K562 (cell line): ENCODE results near the gene SLC1A5. TPM values are rescaled to one million over a fixed set of nuclear protein-coding genes. Genes with fewer than 3 reads are reported as not detected.

ENCODE experiments used
- COPS2 ChIP-seq: fragments of 450-650 bp; conservative IDR thresholded peaks from 2 replicates; pipeline ENCODE4 v1.6.1; 2016; ENCODE audit warnings: mild to moderate bottlenecking, moderate library complexity
- ESRRA ChIP-seq: fragments of 450-650 bp; IDR thresholded peaks from 2 replicates; pipeline ENCODE4 v1.6.1; 2014; ENCODE audit warnings: low read depth, mild to moderate bottlenecking, moderate library complexity, borderline replicate concordance
- ETV6 ChIP-seq, 3 experiments: fragments of 150-350 bp in 1 of 3; sonication (generic) in 1 of 3; formaldehyde crosslinking in 1 of 3; IDR thresholded peaks; 2 replicates each; pipeline versions ENCODE4 v1.6.1 to v1.8.0; 2014 to 2022; ENCODE audit warnings: borderline replicate concordance in 2 of 3, low read depth in 2 of 3, antibody characterized with exemption in 1 of 3, low read length in 1 of 3, mild to moderate bottlenecking in 1 of 3, missing genetic modification reagents in 1 of 3
- FOXJ2 ChIP-seq: fragments of 200-800 bp; sonication (Bioruptor generic); IDR thresholded peaks from 2 replicates; pipeline ENCODE4 v1.6.1; 2016; ENCODE audit warnings: missing genetic modification characterization, missing compliant biosample characterization
- HDAC1 ChIP-seq, 2 experiments: fragments of 450-650 bp; IDR thresholded peaks; 2 replicates each; pipeline ENCODE4 v1.6.1; 2016 to 2017; ENCODE audit warnings: inconsistent platforms in 1 of 2, mild to moderate bottlenecking in 1 of 2, moderate library complexity in 1 of 2
- KLF6 ChIP-seq: fragments of 250-450 bp; sonication (Bioruptor Pico); IDR thresholded peaks from 2 replicates; pipeline ENCODE4 v1.4.0; 2020; ENCODE audit warnings: mild to moderate bottlenecking, moderate library complexity, borderline replicate concordance
- MBD2 ChIP-seq: sonication (generic); IDR thresholded peaks from 2 replicates; pipeline ENCODE4 v1.6.1; 2016; ENCODE audit warnings: low read depth, borderline replicate concordance
- MEF2A ChIP-seq: IDR thresholded peaks from 2 replicates; pipeline ENCODE4 v1.6.1; 2011; ENCODE audit warnings: low read depth, mild to moderate bottlenecking, low read length, moderate library complexity; ENCODE audit not compliant: control insufficient read depth
- NR4A1 ChIP-seq, 2 experiments: fragments of 250-450 bp in 1 of 2; fragments of 450-650 bp in 1 of 2; sonication (Bioruptor Pico) in 1 of 2; IDR thresholded peaks; 2 replicates each; pipeline versions ENCODE4 v1.4.0 to v1.6.1; 2016 to 2020; ENCODE audit warnings: mild to moderate bottlenecking in 2 of 2, missing compliant biosample characterization in 1 of 2, missing genetic modification characterization in 1 of 2, moderate library complexity in 1 of 2
- RFX7 ChIP-seq: fragments of 250-450 bp; sonication (Bioruptor Pico); IDR thresholded peaks from 2 replicates; pipeline ENCODE4 v1.5.1; 2021; ENCODE audit warnings: mild to moderate bottlenecking
- SMAD1 ChIP-seq: fragments of 150-350 bp; IDR thresholded peaks from 2 replicates; pipeline ENCODE4 v1.6.1; 2014; ENCODE audit warnings: low read length, low read depth; ENCODE audit not compliant: partially characterized antibody
- ZKSCAN3 ChIP-seq: fragments of 250-450 bp; sonication (Bioruptor Pico); IDR thresholded peaks from 2 replicates; pipeline ENCODE4 v1.4.0; 2020
- ZNF165 ChIP-seq: fragments of 250-450 bp; sonication (Bioruptor Pico); IDR thresholded peaks from 2 replicates; pipeline ENCODE4 v1.4.0; 2020; ENCODE audit warnings: borderline replicate concordance
- ZNF589 ChIP-seq: fragments of 200-800 bp; sonication (Bioruptor generic); IDR thresholded peaks from 2 replicates; pipeline ENCODE4 v1.6.1; 2016; ENCODE audit warnings: low read depth, missing genetic modification characterization, missing compliant biosample characterization
- ZNF644 ChIP-seq: fragments of 200-800 bp; sonication (Bioruptor generic); IDR thresholded peaks from 2 replicates; pipeline ENCODE4 v1.6.1; 2016; ENCODE audit warnings: low read depth, missing genetic modification characterization, missing compliant biosample characterization
- ZNF785 ChIP-seq: fragments of 250-450 bp; sonication (Bioruptor Pico); IDR thresholded peaks from 2 replicates; pipeline ENCODE4 v1.4.0; 2020; ENCODE audit warnings: mild to moderate bottlenecking
- polyA plus RNA-seq, 8 experiments: library from polyadenylated mRNA; depleted of rRNA in 4 of 8; stranded (reverse) in 5 of 8; unstranded in 3 of 8; fragments of >200 nt; fragmentation: Nextera tagmentation in 2 of 8; fragmentation: Illumina TruSeq in 1 of 8; extraction: Ambion mirVana in 2 of 8; extraction: Trizol in 1 of 8; gene quantifications; 2 replicates each; pipeline versions ENCODE4 v1.2.1 to v1.2.3, GENCODE V29; 2011 to 2014; ENCODE audit warnings: inconsistent platforms in 1 of 8, missing spikeins in 1 of 8
- total RNA-seq, 7 experiments: library from RNA; depleted of rRNA in 6 of 7; stranded (reverse); fragments of >200 nt in 6 of 7; fragmentation: Illumina TruSeq in 2 of 7; extraction: Trizol in 2 of 7; gene quantifications; 2 replicates each; pipeline versions ENCODE4 v1.2.1 to v1.2.3, GENCODE V29; 2011 to 2021; ENCODE audit warnings: low replicate concordance in 1 of 7
- TF ChIP-seq, protein P1 (sequence below): IDR thresholded peaks from 2 replicates; pipeline ENCODE4 v1.6.1; 2011; ENCODE audit not compliant: insufficient read length; ENCODE audit errors: extremely low read depth
- TF ChIP-seq, protein P2 (sequence below): sonication (generic); formaldehyde crosslinking; IDR thresholded peaks from 2 replicates; pipeline ENCODE4 v1.8.0; 2023; ENCODE audit warnings: mild to moderate bottlenecking, missing genetic modification reagents
- TF ChIP-seq, protein P3 (sequence below): fragments of 150-350 bp; IDR thresholded peaks from 2 replicates; pipeline ENCODE4 v1.6.1; 2014; ENCODE audit warnings: low read depth, mild to moderate bottlenecking, low read length, borderline replicate concordance

Gene SLC1A5
- total and polyA plus RNA-seq, 9 of the 15 experiments (the other 6 are each of a cell fraction or from before 2014, with no cell fraction given) = 31.2 to 417 (median 134) TPM

DNA sequence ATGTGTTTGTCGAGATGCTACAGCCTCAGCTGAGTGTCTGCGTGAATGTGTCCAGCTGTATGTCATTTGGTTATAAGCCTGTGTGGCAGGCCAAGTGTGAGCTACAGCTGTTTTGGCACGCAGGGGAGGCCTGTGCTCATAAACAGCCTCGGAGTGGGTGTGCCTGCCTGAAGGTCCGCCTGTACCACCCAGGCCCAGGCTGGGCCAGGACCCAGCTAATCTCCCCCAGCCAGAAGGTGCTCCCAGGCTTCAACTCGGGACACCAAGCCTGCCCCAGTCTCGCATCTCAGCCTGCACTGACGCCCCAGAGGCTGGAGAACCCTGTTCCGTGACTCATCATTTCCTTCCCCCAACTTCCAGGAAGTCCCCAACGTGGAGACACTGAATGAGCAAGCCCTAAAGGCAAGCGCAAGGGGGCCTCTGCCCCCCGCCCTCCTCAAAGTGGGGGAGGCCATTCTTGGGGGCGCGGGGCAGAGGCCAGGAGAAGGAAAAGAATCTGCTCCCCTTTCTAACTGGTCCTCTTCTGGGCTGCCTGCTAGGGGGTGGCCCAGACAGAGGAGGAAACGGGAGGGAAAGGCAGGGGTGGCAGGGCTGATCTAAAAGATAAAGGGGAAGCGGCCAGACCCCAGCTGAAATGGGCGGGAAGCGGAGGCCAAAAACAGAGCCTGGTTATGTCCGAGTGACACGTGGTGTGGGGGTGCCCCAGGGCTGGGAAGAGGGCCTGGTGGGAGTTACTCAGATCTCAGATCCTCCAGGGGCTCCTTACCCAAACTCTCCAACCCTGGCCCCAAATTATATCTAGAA, 2.0 kb downstream of the SLC1A5 start (continued):
- TF ChIP-seq MEF2A = no peak
- TF ChIP-seq HDAC1 (IDR thresholded peaks at IDR 0.05) = peak in 1 of 2 experiments; percentile 98; a peak in 2 of 4 replicates
- TF ChIP-seq ZNF589 (CRISPR knock-in tag) = peak; percentile 70; the same call in 1 of the 2 replicates
- 0 out of 2 replicates have a peak, but pooled peaks have one; percentile 35 for TF ChIP-seq ESRRA
- TF ChIP-seq COPS2 = no peak
- TF ChIP-seq MBD2 = peak; percentile 46; the same call in 1 of the 2 replicates
- TF ChIP-seq KLF6 (CRISPR knock-in tag) = 0 out of 2 replicates have a peak, but pooled peaks have one; percentile 38
- TF ChIP-seq, protein P1, sequence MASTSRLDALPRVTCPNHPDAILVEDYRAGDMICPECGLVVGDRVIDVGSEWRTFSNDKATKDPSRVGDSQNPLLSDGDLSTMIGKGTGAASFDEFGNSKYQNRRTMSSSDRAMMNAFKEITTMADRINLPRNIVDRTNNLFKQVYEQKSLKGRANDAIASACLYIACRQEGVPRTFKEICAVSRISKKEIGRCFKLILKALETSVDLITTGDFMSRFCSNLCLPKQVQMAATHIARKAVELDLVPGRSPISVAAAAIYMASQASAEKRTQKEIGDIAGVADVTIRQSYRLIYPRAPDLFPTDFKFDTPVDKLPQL = no peak
- TF ChIP-seq, protein P2, sequence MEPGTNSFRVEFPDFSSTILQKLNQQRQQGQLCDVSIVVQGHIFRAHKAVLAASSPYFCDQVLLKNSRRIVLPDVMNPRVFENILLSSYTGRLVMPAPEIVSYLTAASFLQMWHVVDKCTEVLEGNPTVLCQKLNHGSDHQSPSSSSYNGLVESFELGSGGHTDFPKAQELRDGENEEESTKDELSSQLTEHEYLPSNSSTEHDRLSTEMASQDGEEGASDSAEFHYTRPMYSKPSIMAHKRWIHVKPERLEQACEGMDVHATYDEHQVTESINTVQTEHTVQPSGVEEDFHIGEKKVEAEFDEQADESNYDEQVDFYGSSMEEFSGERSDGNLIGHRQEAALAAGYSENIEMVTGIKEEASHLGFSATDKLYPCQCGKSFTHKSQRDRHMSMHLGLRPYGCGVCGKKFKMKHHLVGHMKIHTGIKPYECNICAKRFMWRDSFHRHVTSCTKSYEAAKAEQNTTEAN = no peak
- no peak; the same call in 1 of the 2 replicates for TF ChIP-seq NR4A1 (CRISPR knock-in tag; IDR thresholded peaks at IDR 0.05)
- no peak for TF ChIP-seq NR4A1 (tag; IDR thresholded peaks at IDR 0.05)
- peak; percentile 29 for TF ChIP-seq SMAD1
- no peak for TF ChIP-seq ZNF785 (CRISPR knock-in tag)
- TF ChIP-seq ZKSCAN3 = no peak
- no peak for TF ChIP-seq RFX7 (CRISPR knock-in tag)
- TF ChIP-seq, protein P3, sequence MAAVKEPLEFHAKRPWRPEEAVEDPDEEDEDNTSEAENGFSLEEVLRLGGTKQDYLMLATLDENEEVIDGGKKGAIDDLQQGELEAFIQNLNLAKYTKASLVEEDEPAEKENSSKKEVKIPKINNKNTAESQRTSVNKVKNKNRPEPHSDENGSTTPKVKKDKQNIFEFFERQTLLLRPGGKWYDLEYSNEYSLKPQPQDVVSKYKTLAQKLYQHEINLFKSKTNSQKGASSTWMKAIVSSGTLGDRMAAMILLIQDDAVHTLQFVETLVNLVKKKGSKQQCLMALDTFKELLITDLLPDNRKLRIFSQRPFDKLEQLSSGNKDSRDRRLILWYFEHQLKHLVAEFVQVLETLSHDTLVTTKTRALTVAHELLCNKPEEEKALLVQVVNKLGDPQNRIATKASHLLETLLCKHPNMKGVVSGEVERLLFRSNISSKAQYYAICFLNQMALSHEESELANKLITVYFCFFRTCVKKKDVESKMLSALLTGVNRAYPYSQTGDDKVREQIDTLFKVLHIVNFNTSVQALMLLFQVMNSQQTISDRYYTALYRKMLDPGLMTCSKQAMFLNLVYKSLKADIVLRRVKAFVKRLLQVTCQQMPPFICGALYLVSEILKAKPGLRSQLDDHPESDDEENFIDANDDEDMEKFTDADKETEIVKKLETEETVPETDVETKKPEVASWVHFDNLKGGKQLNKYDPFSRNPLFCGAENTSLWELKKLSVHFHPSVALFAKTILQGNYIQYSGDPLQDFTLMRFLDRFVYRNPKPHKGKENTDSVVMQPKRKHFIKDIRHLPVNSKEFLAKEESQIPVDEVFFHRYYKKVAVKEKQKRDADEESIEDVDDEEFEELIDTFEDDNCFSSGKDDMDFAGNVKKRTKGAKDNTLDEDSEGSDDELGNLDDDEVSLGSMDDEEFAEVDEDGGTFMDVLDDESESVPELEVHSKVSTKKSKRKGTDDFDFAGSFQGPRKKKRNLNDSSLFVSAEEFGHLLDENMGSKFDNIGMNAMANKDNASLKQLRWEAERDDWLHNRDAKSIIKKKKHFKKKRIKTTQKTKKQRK = no peak
- TF ChIP-seq FOXJ2 (tag) = no peak
- no peak for TF ChIP-seq ZNF644 (tag)
- TF ChIP-seq ZNF165 = no peak
- TF ChIP-seq ETV6 (IDR thresholded peaks at IDR 0.05; ENCODE audit: borderline replicate concordance in 1 of 2, low read depth in 2 of 2, low read length in 1 of 2) = peak; percentile 99 to 100
- 0 out of 2 replicates have a peak, but pooled peaks have one; percentile 44 for TF ChIP-seq ETV6 (CRISPR knock-in tag; IDR thresholded peaks at IDR 0.05; ENCODE audit: borderline replicate concordance)
